K562 (cell line): ENCODE data around the gene WWTR1. TPM values are rescaled to one million over a fixed set of nuclear protein-coding genes. Genes with fewer than 3 reads are reported as not detected.

ENCODE experiments used
- ATAC-seq: fragments of 200-7000 bp; cut with Tn5 transposase; 3 replicates; pipeline ENCODE4 v1.9.1; 2020; ENCODE audit warnings: moderate library complexity
- BruUV-seq: library from RNA; stranded (reverse); fragments of 400-500 nt; replicated peaks from 2 replicates; lab custom pipeline; 2021; lab: Mats Ljungman, UMichigan
- CTCF ChIA-PET: fragments of 300-600 bp; formaldehyde crosslinking; extraction: SDS; loops from one replicate; lab custom pipeline; 2021; ENCODE audit warnings: low intra/inter-chr PET ratio; lab: Yijun Ruan, JAX
- POLR2A ChIA-PET: fragments of 300-600, 350-650 bp; sonication (Branson Sonifier 250); formaldehyde crosslinking; extraction: SDS; loops from one replicate; lab custom pipeline; 2021; ENCODE audit warnings: antibody characterized with exemption, inconsistent platforms; lab: Yijun Ruan, JAX
- DNase-seq, 4 experiments: peaks; one replicate each; pipeline versions ENCODE4 v3.0.0 to v3.0.0-alpha.2; 2011 to 2018; ENCODE audit warnings: low spot score in 3 of 4, mixed read lengths in 3 of 4; ENCODE audit errors: extremely low read depth in 1 of 4
- FAIRE-seq: peaks from 2 replicates; lab custom pipeline; 2011; peaks lifted over from hg19 to GRCh38; lab: Jason Lieb, UNC
- H2AFZ ChIP-seq: 2 replicates; pipeline ENCODE4 v1.6.0; 2011; ENCODE audit warnings: low read depth, low read length, control low read depth, inconsistent platforms
- H3K27ac ChIP-seq: fragments of 200-600 bp; 3 replicates; pipeline ENCODE4 v1.8.0; 2011; ENCODE audit warnings: low read depth, mild to moderate bottlenecking, control low read depth, inconsistent platforms, low read length, moderate library complexity, mixed read lengths; ENCODE audit errors: extremely low read depth
- H3K27me3 ChIP-seq, 2 experiments: fragments of 300-600 bp in 1 of 2; 2 replicates in 1 of 2; 3 replicates in 1 of 2; pipeline versions ENCODE4 v1.6.0 to v1.8.0; 2011; ENCODE audit warnings: inconsistent platforms in 2 of 2, low read length in 2 of 2, mild to moderate bottlenecking in 1 of 2, mixed read lengths in 1 of 2, moderate library complexity in 1 of 2; ENCODE audit not compliant: control insufficient read depth in 2 of 2, insufficient read depth in 2 of 2
- H3K36me3 ChIP-seq: fragments of 300-600 bp; 3 replicates; pipeline ENCODE4 v1.8.0; 2011; ENCODE audit warnings: mild to moderate bottlenecking, low read length, inconsistent platforms; ENCODE audit not compliant: control insufficient read depth, insufficient read depth
- H3K4me1 ChIP-seq, 2 experiments: fragments of 200-600 bp in 1 of 2; replicated peaks in 1 of 2; 2 replicates in 1 of 2; 3 replicates in 1 of 2; pipeline versions ENCODE4 v1.5.1 to v1.8.0; 2011; ENCODE audit warnings: inconsistent platforms in 2 of 2, low read length in 2 of 2, mild to moderate bottlenecking in 1 of 2, mixed read lengths in 1 of 2, moderate library complexity in 1 of 2; ENCODE audit not compliant: control insufficient read depth in 2 of 2, insufficient read depth in 2 of 2
- H3K4me2 ChIP-seq: 2 replicates; pipeline ENCODE4 v1.6.1; 2011; ENCODE audit warnings: low read length, control low read depth, inconsistent platforms, mixed read lengths; ENCODE audit not compliant: insufficient read depth
- H3K4me3 ChIP-seq: fragments of 200-600 bp; sonication (generic), shearing (Covaris generic); 2 replicates; pipeline ENCODE4 v1.5.1; 2016; ENCODE audit warnings: control low read depth, inconsistent platforms
- H3K79me2 ChIP-seq: fragments of 200-600 bp; 3 replicates; pipeline ENCODE4 v1.8.0; 2011; ENCODE audit warnings: low read length, inconsistent platforms; ENCODE audit not compliant: control insufficient read depth, insufficient read depth
- H3K9ac ChIP-seq, 2 experiments: 2 replicates each; pipeline versions ENCODE4 v1.6.0 to v1.6.1; 2011; ENCODE audit warnings: low read depth in 2 of 2, low read length in 2 of 2, control low read depth in 1 of 2, inconsistent platforms in 1 of 2, mild to moderate bottlenecking in 1 of 2, mixed read lengths in 1 of 2; ENCODE audit not compliant: insufficient read depth in 1 of 2
- H3K9me1 ChIP-seq: one replicate; pipeline ENCODE4 v1.6.0; 2011; ENCODE audit warnings: inconsistent platforms, mild to moderate bottlenecking, low read length, moderate library complexity; ENCODE audit not compliant: control insufficient read depth, insufficient read depth
- H3K9me3 ChIP-seq: replicated peaks from 2 replicates; pipeline ENCODE4 v1.5.1; 2011; ENCODE audit warnings: low read depth, low read length, inconsistent platforms; ENCODE audit not compliant: control insufficient read depth, insufficient read depth
- H4K20me1 ChIP-seq: replicated peaks from 2 replicates; pipeline ENCODE4 v1.6.1; 2011; ENCODE audit warnings: low read length, inconsistent platforms, mixed read lengths; ENCODE audit not compliant: control insufficient read depth, insufficient read depth
- ADNP ChIP-seq: fragments of 200-800 bp; sonication (Bioruptor generic); IDR thresholded peaks from 2 replicates; pipeline ENCODE4 v1.6.1; 2016; ENCODE audit warnings: missing genetic modification characterization, missing compliant biosample characterization
- BCL6 ChIP-seq: fragments of 250-450 bp; sonication (Bioruptor Pico); IDR thresholded peaks from 2 replicates; pipeline ENCODE4 v1.4.0; 2020
- CREM ChIP-seq: IDR thresholded peaks from 2 replicates; pipeline ENCODE4 v1.6.1; 2014; ENCODE audit warnings: antibody characterized with exemption, low read depth
- CTCF ChIP-seq, 3 experiments: IDR thresholded peaks in 2 of 3; conservative IDR thresholded peaks in 1 of 3; 2 replicates each; pipeline ENCODE4 v1.5.1; 2011 to 2012; ENCODE audit warnings: low read length in 3 of 3, mild to moderate bottlenecking in 3 of 3, control low read depth in 2 of 3, improper control_type of control experiment in 1 of 3, inconsistent platforms in 1 of 3, low read depth in 1 of 3, mixed read lengths in 1 of 3, moderate library complexity in 1 of 3; ENCODE audit not compliant: insufficient read depth in 2 of 3
- NFE2 ChIP-seq: IDR thresholded peaks from 2 replicates; pipeline ENCODE4 v1.6.1; 2014; ENCODE audit warnings: antibody characterized with exemption, low read depth
- RAD21 ChIP-seq, 2 experiments: fragments of 250-450 bp in 1 of 2; fragments of 450-650 bp in 1 of 2; sonication (Bioruptor Pico) in 1 of 2; formaldehyde crosslinking in 1 of 2; IDR thresholded peaks in 1 of 2; conservative IDR thresholded peaks in 1 of 2; 2 replicates each; pipeline versions ENCODE4 v1.4.0 to v1.8.0; 2020 to 2022; ENCODE audit warnings: mild to moderate bottlenecking in 2 of 2, moderate library complexity in 1 of 2
- ZHX1 ChIP-seq: fragments of 150-350 bp; conservative IDR thresholded peaks from 2 replicates; pipeline ENCODE4 v1.6.1; 2014; ENCODE audit warnings: low read length
- ZNF253 ChIP-seq: fragments of 250-450 bp; sonication (Bioruptor Pico); conservative IDR thresholded peaks from 2 replicates; pipeline ENCODE4 v1.6.1; 2021; ENCODE audit warnings: mild to moderate bottlenecking
- WGBS: fragments of 100-300 bp; shearing (Covaris generic); methylation state at CpG from one replicate; pipeline ENCODE4 v1.1.6; 2016; ENCODE audit warnings: low coverage, mixed read lengths; ENCODE audit not compliant: insufficient coverage; ENCODE audit errors: missing lambda C conversion rate; 5-methylcytosine and 5-hydroxymethylcytosine counted together
- in situ Hi-C: fragments of 300-500 bp; cut with MboI; formaldehyde crosslinking; loops from 4 replicates; pipeline ENCODE4 v1.15.0; 2018; ENCODE audit warnings: inconsistent platforms, mixed read lengths
- intact Hi-C: fragments of 100-400 bp; cut with micrococcal nuclease; formaldehyde crosslinking; loops from 2 replicates; pipeline ENCODE4 v1.14.2; 2022
- polyA plus RNA-seq, 8 experiments: library from polyadenylated mRNA; depleted of rRNA in 4 of 8; stranded (reverse) in 5 of 8; unstranded in 3 of 8; fragments of >200 nt; fragmentation: Nextera tagmentation in 2 of 8; fragmentation: Illumina TruSeq in 1 of 8; extraction: Ambion mirVana in 2 of 8; extraction: Trizol in 1 of 8; gene quantifications; 2 replicates each; pipeline versions ENCODE4 v1.2.1 to v1.2.3, GENCODE V29; 2011 to 2014; ENCODE audit warnings: inconsistent platforms in 1 of 8, missing spikeins in 1 of 8
- total RNA-seq, 7 experiments: library from RNA; depleted of rRNA in 6 of 7; stranded (reverse); fragments of >200 nt in 6 of 7; fragmentation: Illumina TruSeq in 2 of 7; extraction: Trizol in 2 of 7; gene quantifications; 2 replicates each; pipeline versions ENCODE4 v1.2.1 to v1.2.3, GENCODE V29; 2011 to 2021; ENCODE audit warnings: low replicate concordance in 1 of 7

The WWTR1 gene
- total and polyA plus RNA-seq, 9 of the 15 experiments (the other 6 are each of a cell fraction or from before 2014, with no cell fraction given), result 0.04 to 1.5 (median 0.60) TPM

DNA sequence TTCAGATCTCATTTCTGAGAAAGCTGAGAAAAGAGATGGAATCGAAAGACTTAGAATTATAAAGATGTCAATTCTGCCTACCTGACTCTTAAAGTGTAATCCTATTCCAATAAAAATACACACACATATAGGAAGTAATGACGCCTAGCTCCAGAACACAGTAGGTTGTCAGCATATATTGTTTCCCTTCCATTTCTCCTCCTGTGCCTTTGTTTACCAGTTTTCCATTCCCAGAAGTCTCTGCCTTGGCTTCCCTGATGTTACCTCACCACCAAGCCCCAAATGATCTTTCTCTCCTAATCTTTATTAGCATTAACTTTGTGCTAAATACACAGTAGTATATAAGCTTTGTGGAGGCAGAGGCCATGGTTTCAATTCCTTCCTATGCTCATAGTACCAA is 143.4 kb downstream of the WWTR1 start:
- WGBS, result 0% methylated on average over 2 of the region's 2 CpGs
- H3K4me2 ChIP-seq, result no peak overlapping the region
- no peaks in the 10 kb centered on the region for H3K36me3 ChIP-seq
- ChIA-PET POLR2A (interaction anchor here (0.7 to 1.3 kb wide), 2 partner anchors 9 to 199 kb away, joined by 3 to 5 read pairs; no protein-coding TSS in a partner anchor), CTCF (no interaction called here)
- no peaks in the 10 kb centered on the region for H3K9me1 ChIP-seq
- no peak overlapping the region for H3K4me3 ChIP-seq
- no peak for ATAC-seq
- H3K79me2 ChIP-seq, result no peaks in the 10 kb centered on the region
- H3K27me3 ChIP-seq, result peaks cover 3 to 4% of the 10 kb centered on the region in 2 experiments; a peak in 4 of 5 replicates
- DNase-seq, result no peak
- no peaks in the 10 kb centered on the region for H3K9me3 ChIP-seq
- in situ Hi-C loops (no loop called here), intact Hi-C loops (no loop called here)
- no peak overlapping the region for H3K27ac ChIP-seq
- H3K9ac ChIP-seq, result no peak overlapping the region
- no peak for TF ChIP-seq BCL6 (CRISPR knock-in tag)
- no peak overlapping the region for H2AFZ ChIP-seq
- BruUV-seq, result no TSS peak
- H4K20me1 ChIP-seq, result no peaks in the 10 kb centered on the region
- H3K4me1 ChIP-seq, result no peaks in the 10 kb centered on the region
- no peak for FAIRE-seq

DNA sequence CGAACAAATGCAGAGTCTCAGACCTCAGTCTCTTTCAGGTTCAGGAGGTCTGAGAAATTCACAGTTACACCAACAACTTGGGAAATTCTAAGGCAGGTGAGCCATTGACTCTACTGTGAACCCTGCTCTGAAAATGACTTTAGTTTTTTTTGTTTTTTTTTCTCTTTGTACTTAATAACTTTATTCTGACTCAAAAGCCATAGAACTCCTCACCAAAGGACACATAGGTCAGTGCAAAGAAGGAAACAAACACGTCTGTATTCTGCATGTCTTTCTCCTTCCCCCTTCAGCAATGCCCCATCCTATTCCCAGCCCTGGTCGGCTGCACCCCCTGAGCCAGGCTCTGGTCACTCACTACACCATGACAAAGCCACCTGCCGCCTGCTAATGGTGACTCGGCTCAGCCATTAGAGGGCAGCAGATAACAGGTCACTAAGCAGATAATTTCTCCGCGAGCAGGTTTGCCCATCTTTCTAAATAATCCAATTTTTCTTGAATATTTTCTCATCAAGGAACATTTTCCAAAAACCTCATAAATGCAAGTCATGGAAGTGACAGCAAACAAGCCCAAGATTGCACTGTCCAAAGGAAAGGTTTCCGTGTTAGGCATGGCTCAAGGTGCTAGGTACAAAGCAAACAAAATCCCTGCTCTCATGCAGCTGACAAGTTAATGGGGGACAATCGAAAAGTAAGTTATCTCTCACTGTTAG is 145.6 kb downstream of the WWTR1 start:
- Histone ChIP-seq H3K4me3 (no peak overlapping the region), H3K9ac (no peak overlapping the region), H3K36me3 (no peaks in the 10 kb centered on the region), H2AFZ (no peak overlapping the region), H3K9me1 (no peaks in the 10 kb centered on the region), H3K9me3 (no peaks in the 10 kb centered on the region), H3K27me3 (peaks cover 3 to 17% of the 10 kb centered on the region in 2 experiments; a peak in 4 of 5 replicates), H3K4me1 (no peaks in the 10 kb centered on the region), H3K79me2 (no peaks in the 10 kb centered on the region), H4K20me1 (no peaks in the 10 kb centered on the region), H3K27ac (no peak overlapping the region), H3K4me2 (no peak overlapping the region)
- DNase-seq (peak; percentile 53 to 63 (median 58)), ATAC-seq (peak; percentile 97), FAIRE-seq (peak; percentile 88)
- POLR2A ChIA-PET, result no interaction called here
- intact Hi-C loops, result loop anchor here (1.0 kb wide), 2 partner anchors 205 to 259 kb away; no protein-coding TSS in a partner anchor
- BruUV-seq, result no TSS peak
- in situ Hi-C loops, result no loop called here
- whole genome bisulfite sequencing, result 3% methylated on average over 9 of the region's 9 CpGs
- CTCF ChIA-PET, result interaction anchor here (0.6 to 1.0 kb wide), 2 partner anchors 302 to 1344 kb away, joined by 3 read pairs; no protein-coding TSS in a partner anchor
- TF ChIP-seq NFE2 (peak; percentile 21; the same call in 1 of the 2 replicates), RAD21 (CRISPR knock-in tag; conservative IDR thresholded peaks at IDR 0.05 in 1 of 2, IDR thresholded peaks at IDR 0.05 in 1 of 2) (peak; percentile 61 to 71), CREM (peak; percentile 26; the same call in 1 of the 2 replicates), CTCF (IDR thresholded peaks at IDR 0.05 in 2 of 3, conservative IDR thresholded peaks at IDR 0.05 in 1 of 3; ENCODE audit: insufficient read depth in 2 of 3, low read depth in 1 of 3, low read length in 3 of 3) (peak; percentile 75 to 76 (median 75)), ZNF253 (CRISPR knock-in tag) (no peak), ADNP (tag) (no peak), ZHX1 (no peak)
